GM21526 (cell line): ENCODE measurements around the gene C16orf54.
"Not testable (repeated sequence)": the region's sequence is repeated elsewhere in the genome, so short reads cannot be mapped to it uniquely, and the experiment has no call there.

Experiments
- ATAC-seq: cut with Tn5 transposase; IDR thresholded peaks from one replicate; pipeline ENCODE4 v1.9.1; 2021; ENCODE audit warnings: moderate library complexity; ENCODE audit not compliant: unreplicated experiment, low FRiP score

C16orf54 gene

GRCh38 chr16:29743475-29743826 lies 2.3 kb downstream of the C16orf54 start:
- ATAC-seq, result no peak

- no peak for ATAC-seq
Measured at GRCh38 chr16:29742683-29743275, 3.0 kb downstream of the C16orf54 start.

- not testable (repeated sequence) for ATAC-seq
Measured at GRCh38 chr16:29740630-29741015, 5.2 kb downstream of the C16orf54 start.

GRCh38 chr16:29739927-29740629 lies 5.7 kb downstream of the C16orf54 start:
- not testable (repeated sequence) for ATAC-seq

- ATAC-seq, result no peak
Measured at GRCh38 chr16:29738514-29738913, 7.3 kb downstream of the C16orf54 start.

GRCh38 chr16:29737713-29738112 lies 8.1 kb downstream of the C16orf54 start:
- ATAC-seq, result no peak

GRCh38 chr16:29736764-29737163 lies 9.0 kb downstream of the C16orf54 start:
- ATAC-seq, result no peak

- no peak for ATAC-seq
Measured at GRCh38 chr16:29736112-29736511, 9.7 kb downstream of the C16orf54 start.

- no peak for ATAC-seq
Measured at GRCh38 chr16:29734786-29735185, 11.0 kb downstream of the C16orf54 start.

GRCh38 chr16:29731768-29732601 lies 13.8 kb downstream of the C16orf54 start:
- not testable (repeated sequence) for ATAC-seq

GRCh38 chr16:29730649-29731048 lies 15.1 kb downstream of the C16orf54 start:
- no peak for ATAC-seq

- no peak for ATAC-seq
Measured at GRCh38 chr16:29729116-29729521, 16.7 kb downstream of the C16orf54 start.

GRCh38 chr16:29727452-29727851 lies 18.3 kb downstream of the C16orf54 start:
- ATAC-seq, result no peak

- ATAC-seq, result no peak
Measured at GRCh38 chr16:29726845-29727377, 18.9 kb downstream of the C16orf54 start.

GRCh38 chr16:29721167-29721879 lies 24.5 kb downstream of the C16orf54 start:
- not testable (repeated sequence) for ATAC-seq

- ATAC-seq, result no peak
Measured at GRCh38 chr16:29720703-29721102, 25.1 kb downstream of the C16orf54 start.

GRCh38 chr16:29719063-29719462 lies 26.7 kb downstream of the C16orf54 start:
- no peak for ATAC-seq

- ATAC-seq, result no peak
Measured at GRCh38 chr16:29717113-29717512, 28.7 kb downstream of the C16orf54 start.

- no peak for ATAC-seq
Measured at GRCh38 chr16:29714972-29715371, 30.8 kb downstream of the C16orf54 start.

GRCh38 chr16:29714396-29714795 lies 31.4 kb downstream of the C16orf54 start:
- no peak for ATAC-seq

GRCh38 chr16:29712809-29713208 lies 33.0 kb downstream of the C16orf54 start:
- ATAC-seq, result no peak
